Endothelial cell of coronary artery (primary cell): ENCODE measurements around the gene ZFY. TPM values are rescaled to one million over a fixed set of nuclear protein-coding genes. Genes with fewer than 3 reads are reported as not detected.

Experiments used
- total RNA-seq: library from RNA; depleted of rRNA; stranded (reverse); fragments of >200 nt; gene quantifications from 2 replicates; pipeline ENCODE4 v1.2.3, GENCODE V29; 2014

Gene ZFY
- 13.9 TPM in 1 of 2 replicates, not detected in the other for total RNA-seq

GRCh38 chrY:2934861-2935715 is at the start of gene ZFY:
TSS of gene ZFY (plus strand) at chrY:2935381. CDS start at chrY:2953937, 18,556 bp downstream.

Other genes starting within 250 kb of the ZFY start
- gene SRY, start 147.7 kb upstream of the ZFY start, total RNA-seq = not detected in 2 replicates
- gene RPS4Y1, start 93.8 kb upstream of the ZFY start, total RNA-seq = 0.19 and 533 TPM in 2 replicates